ENCODE data around the gene ITPKC. TPM values are rescaled to one million over a fixed set of nuclear protein-coding genes. Genes with fewer than 3 reads are reported as not detected.
A peak's percentile ranks its signal among the peaks of the same experiment; 100 is the strongest.

The ITPKC gene
- total and polyA plus RNA-seq, 9 of the 15 experiments (the other 6 are each of a cell fraction or from before 2014, with no cell fraction given), result 0.08 to 9.3 (median 5.8) TPM

DNA sequence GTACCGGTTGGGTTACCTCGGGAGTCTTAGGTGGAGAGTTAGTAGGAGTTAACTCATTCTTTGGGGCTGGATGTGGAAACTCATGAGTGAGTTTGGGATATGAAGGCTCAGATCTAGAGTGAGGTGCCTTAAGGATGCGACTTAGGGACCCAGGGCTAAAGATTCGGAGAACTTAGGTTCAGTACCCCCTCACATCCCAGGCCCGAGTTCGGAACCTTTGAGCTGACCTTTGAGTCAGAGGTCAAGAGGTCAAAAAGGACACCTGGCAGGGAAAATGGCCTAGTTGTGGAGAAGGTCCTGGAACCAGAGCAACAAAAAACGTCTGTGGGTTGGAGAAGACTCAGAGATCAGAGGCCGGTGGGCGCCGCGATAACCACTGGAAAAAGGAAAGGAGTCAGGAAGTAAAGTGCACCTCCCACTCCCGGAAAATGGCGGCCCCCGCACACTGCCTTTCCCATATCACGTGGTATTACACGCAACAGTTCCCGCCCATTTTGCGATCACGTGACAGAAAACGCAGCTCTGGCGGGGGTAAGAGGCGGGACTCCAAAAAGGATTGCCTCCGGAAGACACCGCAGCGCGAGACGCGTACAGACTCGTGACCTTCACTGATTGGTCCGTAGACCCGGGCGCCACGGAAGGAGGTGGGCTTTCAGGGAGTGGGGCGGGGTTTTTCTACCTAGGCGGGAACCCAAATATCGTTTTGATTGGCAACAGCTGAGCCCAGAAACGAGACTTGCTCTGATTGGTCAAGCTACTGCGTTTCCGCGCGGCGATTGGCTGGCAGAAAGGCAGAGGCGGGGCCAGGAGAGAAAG is 33.4 kb downstream of the ITPKC start, which contains the start of gene ACTMAP (continued):
- no peak for TF ChIP-seq ZNF512 (tag; IDR thresholded peaks at IDR 0.05)
- no peak for TF ChIP-seq KAT2B (IDR thresholded peaks at IDR 0.05; ENCODE audit: low read depth, low read length)
- TF ChIP-seq COPS2 (conservative IDR thresholded peaks at IDR 0.05), result no peak
- TF ChIP-seq, protein P1, sequence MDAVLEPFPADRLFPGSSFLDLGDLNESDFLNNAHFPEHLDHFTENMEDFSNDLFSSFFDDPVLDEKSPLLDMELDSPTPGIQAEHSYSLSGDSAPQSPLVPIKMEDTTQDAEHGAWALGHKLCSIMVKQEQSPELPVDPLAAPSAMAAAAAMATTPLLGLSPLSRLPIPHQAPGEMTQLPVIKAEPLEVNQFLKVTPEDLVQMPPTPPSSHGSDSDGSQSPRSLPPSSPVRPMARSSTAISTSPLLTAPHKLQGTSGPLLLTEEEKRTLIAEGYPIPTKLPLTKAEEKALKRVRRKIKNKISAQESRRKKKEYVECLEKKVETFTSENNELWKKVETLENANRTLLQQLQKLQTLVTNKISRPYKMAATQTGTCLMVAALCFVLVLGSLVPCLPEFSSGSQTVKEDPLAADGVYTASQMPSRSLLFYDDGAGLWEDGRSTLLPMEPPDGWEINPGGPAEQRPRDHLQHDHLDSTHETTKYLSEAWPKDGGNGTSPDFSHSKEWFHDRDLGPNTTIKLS (IDR thresholded peaks at IDR 0.05; ENCODE audit: borderline replicate concordance, low read depth), result no peak; the same call in none of the 2 replicates
- TF ChIP-seq SRSF7 (optimal IDR thresholded peaks at IDR 0.05; ENCODE audit: low read depth, low read length), result no peak
- TF ChIP-seq ZNF766 (CRISPR knock-in tag; conservative IDR thresholded peaks at IDR 0.05), result peak; percentile 63
- no peak for TF ChIP-seq MED1 (CRISPR knock-in tag; IDR thresholded peaks at IDR 0.05; ENCODE audit: borderline replicate concordance)
- 0 out of 2 replicates have a peak, but pooled peaks have one; percentile 10 for TF ChIP-seq LARP7 (IDR thresholded peaks at IDR 0.05)
- no peak for TF ChIP-seq ZNF174 (CRISPR knock-in tag; IDR thresholded peaks at IDR 0.05)
- no peak for TF ChIP-seq HNRNPL (IDR thresholded peaks at IDR 0.05; ENCODE audit: low read depth, low read length)
- no peak for TF ChIP-seq UBTF (IDR thresholded peaks at IDR 0.05; ENCODE audit: borderline replicate concordance in 1 of 2, low read depth in 2 of 2, low read length in 2 of 2)
- no peak for TF ChIP-seq CBX8 (IDR thresholded peaks at IDR 0.05; ENCODE audit: borderline replicate concordance, extremely low read depth, low read depth, low read length, poor library complexity, severe bottlenecking)
- TF ChIP-seq HLTF (IDR thresholded peaks at IDR 0.05), result peak; percentile 57; the same call in 1 of the 2 replicates
- TF ChIP-seq U2AF1 (optimal IDR thresholded peaks at IDR 0.05; ENCODE audit: low read depth, low read length), result no peak
- peak in 1 of 2 experiments; percentile 88; a peak in 2 of 4 replicates for TF ChIP-seq ZNF639 (CRISPR knock-in tag; conservative IDR thresholded peaks at IDR 0.05 in 1 of 2, IDR thresholded peaks at IDR 0.05 in 1 of 2)
- TF ChIP-seq E2F4 (CRISPR knock-in tag; IDR thresholded peaks at IDR 0.05; ENCODE audit: low read depth), result peak; percentile 85
